K562 (cell line): ENCODE data around the gene ACTR5. TPM values are rescaled to one million over a fixed set of nuclear protein-coding genes. Genes with fewer than 3 reads are reported as not detected.

ENCODE experiments used
- ATAC-seq: fragments of 200-7000 bp; cut with Tn5 transposase; 3 replicates; pipeline ENCODE4 v1.9.1; 2020; ENCODE audit warnings: moderate library complexity
- BruUV-seq: library from RNA; stranded (reverse); fragments of 400-500 nt; replicated peaks from 2 replicates; lab custom pipeline; 2021; lab: Mats Ljungman, UMichigan
- CTCF ChIA-PET: fragments of 300-600 bp; formaldehyde crosslinking; extraction: SDS; loops from one replicate; lab custom pipeline; 2021; ENCODE audit warnings: low intra/inter-chr PET ratio; lab: Yijun Ruan, JAX
- POLR2A ChIA-PET: fragments of 300-600, 350-650 bp; sonication (Branson Sonifier 250); formaldehyde crosslinking; extraction: SDS; loops from one replicate; lab custom pipeline; 2021; ENCODE audit warnings: antibody characterized with exemption, inconsistent platforms; lab: Yijun Ruan, JAX
- DNase-seq, 4 experiments: peaks; one replicate each; pipeline versions ENCODE4 v3.0.0 to v3.0.0-alpha.2; 2011 to 2018; ENCODE audit warnings: low spot score in 3 of 4, mixed read lengths in 3 of 4; ENCODE audit errors: extremely low read depth in 1 of 4
- FAIRE-seq: peaks from 2 replicates; lab custom pipeline; 2011; peaks lifted over from hg19 to GRCh38; lab: Jason Lieb, UNC
- H2AFZ ChIP-seq: 2 replicates; pipeline ENCODE4 v1.6.0; 2011; ENCODE audit warnings: low read depth, low read length, control low read depth, inconsistent platforms
- H3K27ac ChIP-seq: fragments of 200-600 bp; 3 replicates; pipeline ENCODE4 v1.8.0; 2011; ENCODE audit warnings: low read depth, mild to moderate bottlenecking, control low read depth, inconsistent platforms, low read length, moderate library complexity, mixed read lengths; ENCODE audit errors: extremely low read depth
- H3K27me3 ChIP-seq, 2 experiments: fragments of 300-600 bp in 1 of 2; 2 replicates in 1 of 2; 3 replicates in 1 of 2; pipeline versions ENCODE4 v1.6.0 to v1.8.0; 2011; ENCODE audit warnings: inconsistent platforms in 2 of 2, low read length in 2 of 2, mild to moderate bottlenecking in 1 of 2, mixed read lengths in 1 of 2, moderate library complexity in 1 of 2; ENCODE audit not compliant: control insufficient read depth in 2 of 2, insufficient read depth in 2 of 2
- H3K36me3 ChIP-seq: fragments of 300-600 bp; 3 replicates; pipeline ENCODE4 v1.8.0; 2011; ENCODE audit warnings: mild to moderate bottlenecking, low read length, inconsistent platforms; ENCODE audit not compliant: control insufficient read depth, insufficient read depth
- H3K4me1 ChIP-seq, 2 experiments: fragments of 200-600 bp in 1 of 2; replicated peaks in 1 of 2; 2 replicates in 1 of 2; 3 replicates in 1 of 2; pipeline versions ENCODE4 v1.5.1 to v1.8.0; 2011; ENCODE audit warnings: inconsistent platforms in 2 of 2, low read length in 2 of 2, mild to moderate bottlenecking in 1 of 2, mixed read lengths in 1 of 2, moderate library complexity in 1 of 2; ENCODE audit not compliant: control insufficient read depth in 2 of 2, insufficient read depth in 2 of 2
- H3K4me2 ChIP-seq: 2 replicates; pipeline ENCODE4 v1.6.1; 2011; ENCODE audit warnings: low read length, control low read depth, inconsistent platforms, mixed read lengths; ENCODE audit not compliant: insufficient read depth
- H3K4me3 ChIP-seq: fragments of 200-600 bp; sonication (generic), shearing (Covaris generic); 2 replicates; pipeline ENCODE4 v1.5.1; 2016; ENCODE audit warnings: control low read depth, inconsistent platforms
- H3K79me2 ChIP-seq: fragments of 200-600 bp; 3 replicates; pipeline ENCODE4 v1.8.0; 2011; ENCODE audit warnings: low read length, inconsistent platforms; ENCODE audit not compliant: control insufficient read depth, insufficient read depth
- H3K9ac ChIP-seq, 2 experiments: 2 replicates each; pipeline versions ENCODE4 v1.6.0 to v1.6.1; 2011; ENCODE audit warnings: low read depth in 2 of 2, low read length in 2 of 2, control low read depth in 1 of 2, inconsistent platforms in 1 of 2, mild to moderate bottlenecking in 1 of 2, mixed read lengths in 1 of 2; ENCODE audit not compliant: insufficient read depth in 1 of 2
- H3K9me1 ChIP-seq: one replicate; pipeline ENCODE4 v1.6.0; 2011; ENCODE audit warnings: inconsistent platforms, mild to moderate bottlenecking, low read length, moderate library complexity; ENCODE audit not compliant: control insufficient read depth, insufficient read depth
- H3K9me3 ChIP-seq: replicated peaks from 2 replicates; pipeline ENCODE4 v1.5.1; 2011; ENCODE audit warnings: low read depth, low read length, inconsistent platforms; ENCODE audit not compliant: control insufficient read depth, insufficient read depth
- H4K20me1 ChIP-seq: replicated peaks from 2 replicates; pipeline ENCODE4 v1.6.1; 2011; ENCODE audit warnings: low read length, inconsistent platforms, mixed read lengths; ENCODE audit not compliant: control insufficient read depth, insufficient read depth
- CBFA2T2 ChIP-seq: fragments of 450-650 bp; conservative IDR thresholded peaks from 2 replicates; pipeline ENCODE4 v1.6.1; 2017; ENCODE audit warnings: mild to moderate bottlenecking
- CLOCK ChIP-seq: fragments of 250-450 bp; sonication (Bioruptor Pico); IDR thresholded peaks from 2 replicates; pipeline ENCODE4 v1.4.0; 2020; ENCODE audit warnings: mild to moderate bottlenecking, moderate library complexity, borderline replicate concordance
- ETV1 ChIP-seq: fragments of 450-650 bp; conservative IDR thresholded peaks from 2 replicates; pipeline ENCODE4 v1.6.1; 2016; ENCODE audit warnings: missing genetic modification characterization, control low read depth, low read depth, missing compliant biosample characterization
- MTA3 ChIP-seq: fragments of 450-650 bp; formaldehyde crosslinking; IDR thresholded peaks from 2 replicates; pipeline ENCODE4 v1.6.1; 2017; ENCODE audit warnings: mild to moderate bottlenecking, borderline replicate concordance
- SMAD3 ChIP-seq: fragments of 450-650 bp; formaldehyde crosslinking; conservative IDR thresholded peaks from 2 replicates; pipeline ENCODE4 v1.4.0; 2020; ENCODE audit warnings: mild to moderate bottlenecking
- ZBTB8A ChIP-seq: fragments of 450-650 bp; IDR thresholded peaks from 2 replicates; pipeline ENCODE4 v1.6.1; 2018; ENCODE audit warnings: mild to moderate bottlenecking, moderate library complexity; ENCODE audit not compliant: partially characterized antibody
- ZNF239 ChIP-seq: fragments of 250-450 bp; sonication (Bioruptor Pico); IDR thresholded peaks from 2 replicates; pipeline ENCODE4 v1.4.0; 2020; ENCODE audit warnings: mild to moderate bottlenecking
- WGBS: fragments of 100-300 bp; shearing (Covaris generic); methylation state at CpG from one replicate; pipeline ENCODE4 v1.1.6; 2016; ENCODE audit warnings: low coverage, mixed read lengths; ENCODE audit not compliant: insufficient coverage; ENCODE audit errors: missing lambda C conversion rate; 5-methylcytosine and 5-hydroxymethylcytosine counted together
- in situ Hi-C: fragments of 300-500 bp; cut with MboI; formaldehyde crosslinking; loops from 4 replicates; pipeline ENCODE4 v1.15.0; 2018; ENCODE audit warnings: inconsistent platforms, mixed read lengths
- intact Hi-C: fragments of 100-400 bp; cut with micrococcal nuclease; formaldehyde crosslinking; loops from 2 replicates; pipeline ENCODE4 v1.14.2; 2022
- polyA plus RNA-seq, 8 experiments: library from polyadenylated mRNA; depleted of rRNA in 4 of 8; stranded (reverse) in 5 of 8; unstranded in 3 of 8; fragments of >200 nt; fragmentation: Nextera tagmentation in 2 of 8; fragmentation: Illumina TruSeq in 1 of 8; extraction: Ambion mirVana in 2 of 8; extraction: Trizol in 1 of 8; gene quantifications; 2 replicates each; pipeline versions ENCODE4 v1.2.1 to v1.2.3, GENCODE V29; 2011 to 2014; ENCODE audit warnings: inconsistent platforms in 1 of 8, missing spikeins in 1 of 8
- total RNA-seq, 7 experiments: library from RNA; depleted of rRNA in 6 of 7; stranded (reverse); fragments of >200 nt in 6 of 7; fragmentation: Illumina TruSeq in 2 of 7; extraction: Trizol in 2 of 7; gene quantifications; 2 replicates each; pipeline versions ENCODE4 v1.2.1 to v1.2.3, GENCODE V29; 2011 to 2021; ENCODE audit warnings: low replicate concordance in 1 of 7

ACTR5 gene
- total and polyA plus RNA-seq, 9 of the 15 experiments (the other 6 are each of a cell fraction or from before 2014, with no cell fraction given): 0.93 to 18.8 (median 12.9) TPM

GRCh38 chr20:38787870-38788269 lies 39.6 kb downstream of the ACTR5 start:
- Histone ChIP-seq H3K4me3 (no peak overlapping the region), H3K79me2 (no peaks in the 10 kb centered on the region), H2AFZ (no peak overlapping the region), H3K27me3 (no peaks in the 10 kb centered on the region), H3K27ac (no peak overlapping the region), H4K20me1 (no peaks in the 10 kb centered on the region), H3K36me3 (no peaks in the 10 kb centered on the region), H3K9ac (no peak overlapping the region), H3K4me2 (no peak overlapping the region), H3K4me1 (no peaks in the 10 kb centered on the region), H3K9me1 (no peaks in the 10 kb centered on the region), H3K9me3 (no peaks in the 10 kb centered on the region)
- FAIRE-seq: no peak
- DNase-seq: no peak
- ChIA-PET CTCF (no interaction called here), POLR2A (interaction anchor here (1.5 kb wide), 1 partner anchor 10 kb away, joined by 5 read pairs; no protein-coding TSS in a partner anchor)
- no peak for ATAC-seq
- intact Hi-C loops (no loop called here), in situ Hi-C loops (no loop called here)
- TF ChIP-seq CBFA2T2: no peak
- TF ChIP-seq ZNF239: no peak
- no peak for TF ChIP-seq ZBTB8A
- TF ChIP-seq ETV1: no peak
- no peak for TF ChIP-seq CLOCK (CRISPR knock-in tag)
- TF ChIP-seq MTA3: no peak
- no peak for TF ChIP-seq SMAD3
- BruUV-seq: no TSS peak
- 54% methylated on average over 7 of the region's 7 CpGs for WGBS
